Stomach (tissue), 9 donors: ENCODE data around the gene PTRH2. TPM values are rescaled to one million over a fixed set of nuclear protein-coding genes. Genes with fewer than 3 reads are reported as not detected.

Experiments
- DNase-seq, 2 donors: peaks; one replicate each; pipeline versions ENCODE4 v3.0.0 to v3.0.0-alpha.2; 2013 to 2019
- H3K27ac ChIP-seq, 5 donors: fragments of 200-600 bp in 4 of 5; sonication (generic) in 4 of 5; one replicate each; pipeline ENCODE4 v1.5.1; 2013 to 2019; ENCODE audit warnings: mild to moderate bottlenecking in 1 of 5, moderate library complexity in 1 of 5
- H3K27me3 ChIP-seq, 3 donors: fragments of 200-600 bp; sonication (generic); one replicate each; pipeline ENCODE4 v1.5.1; 2017 to 2019; ENCODE audit warnings: mixed run types in 1 of 3
- H3K36me3 ChIP-seq, 4 donors: fragments of 200-600 bp; sonication (generic); 1 replicate in 3 of 4; 2 replicates in 1 of 4; pipeline ENCODE4 v1.5.1; 2016 to 2019
- H3K4me1 ChIP-seq, 4 donors: fragments of 200-600 bp; sonication (generic); one replicate each; pipeline ENCODE4 v1.5.1; 2016 to 2019
- H3K4me3 ChIP-seq, 4 donors: fragments of 200-600 bp; sonication (generic) in 3 of 4; one replicate each; pipeline ENCODE4 v1.5.1; 2016 to 2019; ENCODE audit warnings: mild to moderate bottlenecking in 1 of 4
- H3K9me3 ChIP-seq, 4 donors: fragments of 200-600 bp; sonication (generic); one replicate each; pipeline ENCODE4 v1.5.1; 2016 to 2019
- CTCF ChIP-seq, 7 experiments: fragments of 450-650 bp in 4 of 7; fragments of 200-600 bp in 3 of 7; sonication (generic) in 3 of 7; IDR thresholded peaks; one replicate each; pipeline ENCODE4 v1.5.1; 2016 to 2019; ENCODE audit warnings: antibody characterized with exemption in 7 of 7, control low read depth in 2 of 7, mild to moderate bottlenecking in 1 of 7
- EP300 ChIP-seq: sonication (generic); formaldehyde crosslinking; IDR thresholded peaks from one replicate; pipeline ENCODE4 v1.6.1; 2017; ENCODE audit warnings: antibody characterized with exemption
- POLR2A ChIP-seq, 4 donors: fragments of 450-650 bp; IDR thresholded peaks; one replicate each; pipeline ENCODE4 v1.6.1; 2016; ENCODE audit warnings: antibody characterized with exemption in 4 of 4, control low read depth in 2 of 4, mild to moderate bottlenecking in 1 of 4, moderate library complexity in 1 of 4
- POLR2AphosphoS5 ChIP-seq, 3 donors: sonication (generic); formaldehyde crosslinking; IDR thresholded peaks; one replicate each; pipeline ENCODE4 v1.6.1; 2016; ENCODE audit warnings: antibody characterized with exemption in 3 of 3
- WGBS, 5 donors: extraction: QIAGEN DNeasy Blood & Tissue Kit in 3 of 5; methylation state at CpG; one replicate each; pipeline versions ENCODE4 v1.1.5 to v1.1.7; 2013 to 2018; 5-methylcytosine and 5-hydroxymethylcytosine counted together
- intact Hi-C: fragments of 100-400 bp; cut with DNase I; formaldehyde crosslinking; loops from one replicate; pipeline ENCODE4 v1.15.1; 2023; ENCODE audit warnings: low total_unique reads
- polyA plus RNA-seq, 3 donors: library from polyadenylated mRNA; stranded (reverse); fragments of 200-250 nt; gene quantifications; one replicate each; pipeline ENCODE4 v1.2.3, GENCODE V29; 2013
- total RNA-seq, 5 donors: library from RNA; depleted of rRNA; stranded (reverse); fragments of >200 nt; gene quantifications; one replicate each; pipeline versions ENCODE4 v1.1.0 to v1.2.3, GENCODE V29; 2014 to 2016
- donor health status: healthy with polysubstance abuse.
- donor health status: Bipolar disorder and iron deficiency.
- donor health status: healthy.

PTRH2 gene
- total and polyA plus RNA-seq, 8 donors = 4.3 to 107 (median 24.6) TPM

GRCh38 chr17:59699786-59700185 lies 7.4 kb downstream of the PTRH2 start:
- no peak overlapping the region for H3K27ac ChIP-seq

GRCh38 chr17:59699218-59699617 lies 8.0 kb downstream of the PTRH2 start:
- Histone ChIP-seq H3K4me3 (no peak overlapping the region), H3K27me3 (no peaks in the 10 kb centered on the region), H3K36me3 (peaks cover 33 to 68% (median 62%) of the 10 kb centered on the region in 4 donors), H3K4me1 (peaks cover 0 to 33% (median 11%) of the 10 kb centered on the region in 4 donors), H3K27ac (no peak overlapping the region), H3K9me3 (no peaks in the 10 kb centered on the region)
- intact Hi-C loops = no loop called here
- no peak for TF ChIP-seq POLR2A (IDR thresholded peaks at IDR 0.05)
- TF ChIP-seq CTCF (IDR thresholded peaks at IDR 0.05) = no peak
- TF ChIP-seq POLR2AphosphoS5 (IDR thresholded peaks at IDR 0.05) = no peak
- no peak for TF ChIP-seq EP300
- no peak for DNase-seq
- 96 to 99% (median 97%) methylated on average over 7 of the region's 7 CpGs for WGBS, 5 donors

More at GRCh38 chr17:59699786-59700185, 7.4 kb downstream of the PTRH2 start:
- H3K9me3 ChIP-seq = no peaks in the 10 kb centered on the region
- DNase-seq = no peak
- no peaks in the 10 kb centered on the region for H3K27me3 ChIP-seq
- 86 to 94% (median 92%) methylated on average over 6 of the region's 6 CpGs for whole genome bisulfite sequencing, 5 donors
- peaks cover 31 to 62% (median 56%) of the 10 kb centered on the region in 4 donors for H3K36me3 ChIP-seq
- peaks cover 0 to 38% (median 13%) of the 10 kb centered on the region in 4 donors for H3K4me1 ChIP-seq
- no peak overlapping the region for H3K4me3 ChIP-seq
- TF ChIP-seq CTCF (IDR thresholded peaks at IDR 0.05) (no peak), EP300 (no peak), POLR2AphosphoS5 (IDR thresholded peaks at IDR 0.05) (no peak)
- intact Hi-C loops = no loop called here

- no peak for DNase-seq
- intact Hi-C loops = no loop called here
- no peak overlapping the region for H3K4me3 ChIP-seq
- H3K27me3 ChIP-seq = no peaks in the 10 kb centered on the region
- H3K9me3 ChIP-seq = no peaks in the 10 kb centered on the region
- no peak overlapping the region for H3K27ac ChIP-seq
- H3K4me1 ChIP-seq = peaks cover 0 to 22% (median 6%) of the 10 kb centered on the region in 4 donors
- 74 to 85% (median 77%) methylated on average over 4 of the region's 4 CpGs for WGBS, 5 donors
- peaks cover 43 to 79% (median 70%) of the 10 kb centered on the region in 4 donors for H3K36me3 ChIP-seq
- no peak for TF ChIP-seq POLR2A (IDR thresholded peaks at IDR 0.05)
- no peak for TF ChIP-seq EP300
- no peak for TF ChIP-seq POLR2AphosphoS5 (IDR thresholded peaks at IDR 0.05)
- no peak for TF ChIP-seq CTCF (IDR thresholded peaks at IDR 0.05)
These were observed 9.1 kb downstream of the PTRH2 start for GRCh38 chr17:59698143-59698542.

GRCh38 chr17:59696682-59697277 lies 10.4 kb downstream of the PTRH2 start:
- Histone ChIP-seq H3K36me3 (peaks cover 52 to 87% (median 84%) of the 10 kb centered on the region in 4 donors), H3K27ac (no peak overlapping the region), H3K9me3 (no peaks in the 10 kb centered on the region), H3K27me3 (no peaks in the 10 kb centered on the region), H3K4me1 (peaks cover 0 to 15% (median 6%) of the 10 kb centered on the region in 4 donors), H3K4me3 (no peak overlapping the region)
- no peak for TF ChIP-seq EP300
- no peak for TF ChIP-seq POLR2AphosphoS5 (IDR thresholded peaks at IDR 0.05)
- no peak for TF ChIP-seq POLR2A (IDR thresholded peaks at IDR 0.05)
- no peak for TF ChIP-seq CTCF (IDR thresholded peaks at IDR 0.05)
- intact Hi-C loops = no loop called here
- WGBS, 5 donors = 87 to 97% (median 92%) methylated on average over 2 of the region's 2 CpGs
- no peak for DNase-seq
